HG03066 (cell line): Measurements from ENCODE around the gene PMM2.

Experiments
- ATAC-seq: cut with Tn5 transposase; IDR thresholded peaks from one replicate; pipeline ENCODE4 v1.9.1; 2021; ENCODE audit warnings: low read depth; ENCODE audit not compliant: unreplicated experiment

The PMM2 gene

GRCh38 chr16:8848939-8849391 is 51.3 kb downstream of the PMM2 start:
- no peak for ATAC-seq

GRCh38 chr16:8849411-8850011 is 51.9 kb downstream of the PMM2 start:
- no peak for ATAC-seq

GRCh38 chr16:8850279-8850885 is 52.7 kb downstream of the PMM2 start:
- no peak for ATAC-seq

- ATAC-seq: no peak
Observed at GRCh38 chr16:8851761-8852403, 54.2 kb downstream of the PMM2 start.

- no peak for ATAC-seq
Observed at GRCh38 chr16:8852534-8852933, 54.9 kb downstream of the PMM2 start.

- ATAC-seq: no peak
Observed at GRCh38 chr16:8853150-8853549, 55.5 kb downstream of the PMM2 start.

DNA sequence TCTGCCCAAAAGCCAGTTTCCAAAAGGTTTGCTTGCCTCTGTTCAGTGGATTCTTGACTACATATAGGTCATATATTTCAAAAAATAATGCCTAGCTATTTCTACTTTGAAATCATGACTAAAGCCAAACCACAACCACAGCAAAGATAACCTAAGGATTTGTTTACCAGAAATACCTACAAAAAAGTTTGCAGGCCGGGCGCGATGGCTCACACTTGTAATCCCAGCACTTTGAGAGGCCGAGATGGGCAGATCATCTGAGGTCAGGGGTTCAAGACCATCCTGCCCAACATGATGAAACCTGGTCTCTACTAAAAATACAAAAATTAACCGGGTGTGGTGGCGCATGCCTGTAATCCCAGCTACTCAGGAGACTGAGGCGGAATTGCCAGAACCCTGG is 56.0 kb downstream of the PMM2 start:
- no peak for ATAC-seq

GRCh38 chr16:8854298-8854948 is 56.8 kb downstream of the PMM2 start:
- ATAC-seq: no peak

- ATAC-seq: no peak
Observed at GRCh38 chr16:8855051-8855786, 57.6 kb downstream of the PMM2 start.

DNA sequence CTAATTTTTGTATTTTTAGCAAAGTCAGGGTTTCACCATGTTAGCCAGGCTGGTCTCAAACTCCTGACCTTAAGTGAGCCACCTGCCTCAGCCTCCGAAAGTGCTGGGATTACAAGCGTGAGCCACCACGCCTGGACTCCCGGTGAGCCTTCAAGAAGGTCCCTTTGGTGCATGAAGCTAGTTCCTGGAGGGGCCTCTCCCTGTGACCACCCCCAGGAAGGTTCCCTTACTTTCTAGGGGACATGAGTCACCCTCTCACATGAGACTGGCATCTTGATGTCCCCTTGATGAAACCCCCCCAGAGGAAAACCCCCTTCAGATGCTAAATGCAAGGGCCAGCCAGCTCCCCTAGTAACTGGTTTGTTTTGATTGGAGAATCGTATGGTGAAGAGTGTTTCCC is 58.3 kb downstream of the PMM2 start:
- ATAC-seq: no peak

GRCh38 chr16:8858994-8859912 is 61.6 kb downstream of the PMM2 start:
- ATAC-seq: no peak

GRCh38 chr16:8859913-8860881 is 62.6 kb downstream of the PMM2 start:
- no peak for ATAC-seq

DNA sequence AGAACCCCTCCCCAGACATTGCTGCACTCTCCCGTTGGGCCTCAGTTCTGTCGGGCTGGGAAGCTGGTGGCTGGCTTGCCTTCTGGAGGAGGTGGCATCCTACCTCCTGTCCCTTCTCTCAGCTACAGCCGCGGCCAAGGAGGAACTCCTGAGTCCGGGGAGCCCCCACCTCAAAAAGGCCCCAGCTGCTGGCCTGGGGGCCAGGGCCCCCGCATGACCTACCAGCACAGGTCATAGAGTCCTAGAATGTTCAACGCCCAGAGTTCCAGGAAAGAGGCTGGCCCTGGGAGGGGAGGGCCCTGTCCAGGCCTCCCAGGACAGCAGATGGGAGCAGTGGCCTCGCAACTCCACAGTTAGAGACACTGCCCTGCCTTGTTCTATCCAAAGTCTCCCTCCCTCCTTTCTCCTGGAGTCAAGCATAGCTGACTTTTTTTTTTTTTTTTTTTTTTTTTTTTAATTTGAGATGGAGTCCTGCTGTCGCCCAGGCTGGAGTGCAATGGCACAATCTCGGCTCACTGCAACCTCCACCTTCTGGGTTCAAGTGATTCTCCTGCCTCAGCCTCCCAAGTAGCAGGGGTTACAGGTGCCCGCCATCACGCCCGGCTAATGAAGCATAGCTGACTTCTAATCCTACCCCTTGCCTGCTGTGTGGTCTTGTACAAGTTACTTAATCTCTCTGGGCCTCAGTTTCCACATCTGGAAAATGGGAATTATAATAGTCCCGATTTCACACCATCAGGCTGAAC is 64.1 kb downstream of the PMM2 start:
- ATAC-seq: no peak

DNA sequence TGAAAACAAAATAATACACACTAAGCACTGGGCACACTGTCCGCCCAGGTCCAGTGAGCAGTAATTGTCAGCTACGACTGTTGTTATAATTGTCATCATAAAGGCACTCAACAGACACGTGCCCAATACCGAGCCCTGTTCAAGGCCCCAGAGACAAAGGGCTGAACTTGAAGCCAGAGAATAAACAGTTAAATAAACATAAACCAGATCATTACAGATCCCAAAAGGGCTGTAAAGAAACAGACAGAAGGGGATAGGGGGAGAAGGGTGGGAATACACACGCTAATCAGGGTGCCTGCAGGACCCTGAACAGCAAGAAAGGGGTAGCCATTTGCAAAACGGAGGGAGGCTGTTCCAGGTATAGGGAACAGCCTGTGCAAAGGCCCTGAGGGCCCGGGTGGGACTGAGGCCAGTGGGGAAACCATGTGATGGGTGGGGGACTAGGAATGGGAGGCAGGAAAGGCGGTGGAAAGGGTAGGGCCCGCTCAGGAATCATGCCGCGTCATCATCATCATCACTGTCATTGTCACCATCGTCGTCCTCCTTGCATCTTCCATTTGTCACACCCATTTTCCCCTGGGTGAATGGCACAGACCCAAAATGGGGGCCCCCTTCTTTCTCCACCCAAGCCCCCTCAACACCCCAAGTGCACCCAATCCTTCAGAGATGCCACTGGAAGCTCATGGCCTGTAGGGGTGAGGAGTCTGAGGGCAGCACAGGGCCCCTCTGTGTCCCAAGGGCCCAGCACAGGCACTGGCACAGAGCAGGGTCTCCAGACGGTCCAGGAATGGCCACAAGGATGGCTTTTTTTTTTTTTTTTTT is 64.9 kb downstream of the PMM2 start:
- no peak for ATAC-seq

DNA sequence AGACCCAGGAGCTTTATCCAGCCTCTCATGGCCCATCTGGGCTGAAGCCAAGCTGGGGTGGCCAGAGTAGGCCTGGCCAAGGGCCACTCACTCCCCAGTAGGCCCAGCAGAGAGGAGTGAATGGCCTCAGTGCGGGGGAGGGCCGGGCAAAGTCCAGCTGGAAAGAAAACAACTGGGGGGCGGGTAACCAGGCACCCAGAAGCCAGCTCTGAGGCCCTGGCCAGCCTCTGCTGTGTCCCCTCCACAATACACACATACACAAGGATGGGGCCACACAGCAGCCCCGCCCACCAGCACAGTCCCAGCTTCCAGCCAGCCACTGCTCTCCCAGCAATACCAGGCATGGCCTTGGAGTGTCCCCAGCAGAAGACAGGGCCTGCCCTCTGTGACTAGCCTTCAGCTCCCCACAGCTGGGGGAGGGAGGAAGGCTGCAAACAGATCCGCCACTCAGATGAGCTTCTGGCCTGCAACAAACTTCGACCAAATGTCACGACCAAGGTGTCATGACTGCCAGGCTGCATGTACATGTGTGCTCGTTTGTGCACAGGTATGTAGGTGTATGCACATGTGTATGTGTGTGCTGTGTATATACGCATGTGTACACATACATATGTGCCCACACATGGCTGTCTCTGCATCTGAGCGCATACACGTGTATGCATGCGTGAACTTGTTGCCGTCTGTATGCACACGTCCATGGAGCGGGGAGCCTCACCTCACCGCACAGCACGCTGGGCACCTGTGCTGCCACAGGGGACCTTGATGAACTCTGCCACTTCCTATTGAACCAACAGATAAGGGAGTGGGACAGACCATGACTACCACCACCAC is 66.2 kb downstream of the PMM2 start:
- no peak for ATAC-seq

DNA sequence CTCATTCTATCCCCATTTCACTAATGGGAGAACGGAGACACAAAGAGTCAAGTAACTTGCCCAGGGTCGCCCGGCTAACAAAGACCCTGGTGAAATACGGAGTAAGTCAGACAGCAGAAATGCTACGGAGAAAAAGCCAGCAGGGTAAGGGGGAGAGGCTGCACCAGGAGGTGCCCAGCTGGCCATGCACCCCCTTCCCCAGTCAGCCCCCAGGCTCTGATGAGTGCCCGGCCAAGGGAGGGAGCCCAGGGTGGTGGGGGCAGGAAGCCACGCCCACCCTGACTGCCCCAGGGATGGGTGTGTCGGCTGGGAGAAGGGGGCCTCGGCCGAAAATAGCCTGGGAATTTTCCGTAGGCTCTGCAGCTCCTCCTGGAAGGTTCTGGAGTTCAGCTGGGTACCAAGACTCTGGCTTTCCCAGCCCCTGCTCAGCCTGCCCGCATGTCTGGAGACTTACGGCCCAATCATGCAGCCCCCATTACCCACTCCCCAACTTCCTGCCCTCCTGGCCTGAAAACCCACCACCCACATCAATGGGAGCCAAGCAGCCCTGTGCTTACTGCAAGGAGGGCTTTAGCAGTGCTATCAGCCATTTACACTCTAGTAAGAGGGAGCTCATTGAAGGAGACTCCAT is 67.0 kb downstream of the PMM2 start:
- no peak for ATAC-seq
